CD1c-positive myeloid dendritic cell (primary cell): ENCODE results near the gene GRAMD1B.

Experiments used
- DNase-seq: peaks from one replicate; pipeline ENCODE4 v3.0.0-alpha.2; 2016; ENCODE audit errors: extremely low spot score

The GRAMD1B gene

GRCh38 chr11:123409456-123410217, 20.4 kb upstream of the GRAMD1B start:
- DNase-seq: no peak

- DNase-seq: no peak
Observed at GRCh38 chr11:123410218-123410549, 19.9 kb upstream of the GRAMD1B start.

- peak; percentile 26 for DNase-seq
Observed at GRCh38 chr11:123413636-123414035, 16.4 kb upstream of the GRAMD1B start.

GRCh38 chr11:123416566-123416965, 13.5 kb upstream of the GRAMD1B start:
- DNase-seq: no peak

- DNase-seq: no peak
Observed at GRCh38 chr11:123418351-123419114, 11.5 kb upstream of the GRAMD1B start.

GRCh38 chr11:123419731-123420452, 10.2 kb upstream of the GRAMD1B start:
- no peak for DNase-seq

- DNase-seq: peak; percentile 81
Observed at GRCh38 chr11:123421589-123421988, 8.5 kb upstream of the GRAMD1B start.

GRCh38 chr11:123425367-123425766, 4.7 kb upstream of the GRAMD1B start:
- no peak for DNase-seq

GRCh38 chr11:123426789-123427188, 3.3 kb upstream of the GRAMD1B start:
- no peak for DNase-seq

GRCh38 chr11:123427405-123427804, 2.7 kb upstream of the GRAMD1B start:
- no peak for DNase-seq

GRCh38 chr11:123428116-123428715, 1.9 kb upstream of the GRAMD1B start:
- DNase-seq: no peak

- DNase-seq: no peak
Observed at GRCh38 chr11:123429336-123429735, 733 bp upstream of the GRAMD1B start.

GRCh38 chr11:123430721-123431497, 840 bp downstream of the GRAMD1B start:
- DNase-seq: peak; percentile 77

- peak; percentile 22 for DNase-seq
Observed at GRCh38 chr11:123431619-123432018, 1.6 kb downstream of the GRAMD1B start.

GRCh38 chr11:123434262-123434661, 4.2 kb downstream of the GRAMD1B start:
- no peak for DNase-seq

GRCh38 chr11:123434911-123435310, 4.8 kb downstream of the GRAMD1B start:
- DNase-seq: no peak

GRCh38 chr11:123437236-123437979, 7.3 kb downstream of the GRAMD1B start:
- DNase-seq: no peak

GRCh38 chr11:123438131-123438627, 8.1 kb downstream of the GRAMD1B start:
- DNase-seq: no peak

GRCh38 chr11:123439616-123440015, 9.5 kb downstream of the GRAMD1B start:
- DNase-seq: no peak

- DNase-seq: no peak
Observed at GRCh38 chr11:123441161-123441560, 11.1 kb downstream of the GRAMD1B start.
